Parathyroid adenoma (tissue), 2 donors: ENCODE data around the gene MTA2.
"Not testable (repeated sequence)": the region's sequence is repeated elsewhere in the genome, so short reads cannot be mapped to it uniquely, and the experiment has no call there.

ENCODE experiments used
- H2AFZ ChIP-seq: fragments of 300-600 bp; sonication (generic); one replicate; pipeline ENCODE4 v1.7.0; 2017; ENCODE audit warnings: antibody characterized with exemption, mild to moderate bottlenecking
- H3K27ac ChIP-seq: fragments of 300-600 bp; sonication (generic); one replicate; pipeline ENCODE4 v1.7.0; 2017
- H3K27me3 ChIP-seq: fragments of 300-600 bp; sonication (generic); one replicate; pipeline ENCODE4 v1.7.0; 2017; ENCODE audit warnings: low read length; ENCODE audit not compliant: control insufficient read depth, insufficient read depth
- H3K36me3 ChIP-seq: fragments of 300-600 bp; sonication (generic); one replicate; pipeline ENCODE4 v1.7.0; 2017; ENCODE audit warnings: low read length; ENCODE audit not compliant: control insufficient read depth, insufficient read depth
- H3K4me1 ChIP-seq: fragments of 300-600 bp; sonication (generic); one replicate; pipeline ENCODE4 v1.7.0; 2017; ENCODE audit warnings: control low read depth
- H3K4me2 ChIP-seq: fragments of 300-600 bp; sonication (generic); one replicate; pipeline ENCODE4 v1.7.0; 2017; ENCODE audit warnings: low read length
- H3K4me3 ChIP-seq: fragments of 300-600 bp; sonication (generic); one replicate; pipeline ENCODE4 v1.7.0; 2017; ENCODE audit warnings: low read depth, low read length
- H3K79me2 ChIP-seq: fragments of 300-600 bp; sonication (generic); one replicate; pipeline ENCODE4 v1.7.0; 2017; ENCODE audit warnings: control low read depth
- H3K9ac ChIP-seq: fragments of 300-600 bp; sonication (generic); one replicate; pipeline ENCODE4 v1.7.0; 2017; ENCODE audit warnings: mild to moderate bottlenecking
- H3K9me3 ChIP-seq: fragments of 300-600 bp; sonication (generic); one replicate; pipeline ENCODE4 v1.7.0; 2017; ENCODE audit warnings: low read length; ENCODE audit not compliant: control insufficient read depth
- TF ChIP-seq, protein P1 (sequence below): fragments of 300-600 bp; sonication (generic); IDR thresholded peaks from one replicate; pipeline ENCODE4 v1.7.0; 2017; ENCODE audit warnings: antibody characterized with exemption, mild to moderate bottlenecking
- donor health status: primary hyperparathyroidism.

MTA2 gene

DNA sequence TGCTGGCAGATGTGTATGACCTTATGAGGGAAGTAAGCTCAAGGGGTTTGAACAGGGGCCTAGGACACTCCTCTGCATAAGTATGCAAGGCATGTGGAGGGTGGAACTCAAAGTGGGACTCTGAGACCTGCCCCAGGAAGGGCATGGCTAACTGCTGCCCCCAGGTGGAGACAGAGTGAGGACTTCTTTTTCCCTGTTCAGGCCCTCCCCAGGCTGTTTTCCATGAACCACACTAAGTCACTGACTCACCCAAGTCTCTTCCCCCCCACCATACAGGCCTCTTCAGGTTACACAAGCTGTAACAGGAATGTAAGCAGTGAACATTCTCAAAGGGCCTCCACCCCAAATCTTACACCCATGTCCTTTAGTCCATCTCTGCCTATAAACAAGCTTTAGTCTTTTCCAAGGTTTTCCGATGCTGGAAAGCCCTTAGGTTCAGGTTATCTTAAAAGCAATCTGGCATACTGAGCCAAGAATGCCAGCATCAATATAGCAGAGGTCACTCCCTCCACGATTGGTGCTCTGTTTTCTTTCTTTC lies 41.0 kb downstream of the MTA2 start:
- no peaks in the 10 kb centered on the region for H3K79me2 ChIP-seq
- H3K9ac ChIP-seq: no peak overlapping the region
- no peaks in the 10 kb centered on the region for H3K27me3 ChIP-seq
- H3K27ac ChIP-seq: peak overlapping the region; percentile 78
- H3K4me3 ChIP-seq: no peak overlapping the region
- H2AFZ ChIP-seq: peak overlapping the region; percentile 17
- H3K4me1 ChIP-seq: peaks cover 19% of the 10 kb centered on the region
- H3K9me3 ChIP-seq: no peaks in the 10 kb centered on the region
- H3K36me3 ChIP-seq: no peaks in the 10 kb centered on the region
- TF ChIP-seq, protein P1, sequence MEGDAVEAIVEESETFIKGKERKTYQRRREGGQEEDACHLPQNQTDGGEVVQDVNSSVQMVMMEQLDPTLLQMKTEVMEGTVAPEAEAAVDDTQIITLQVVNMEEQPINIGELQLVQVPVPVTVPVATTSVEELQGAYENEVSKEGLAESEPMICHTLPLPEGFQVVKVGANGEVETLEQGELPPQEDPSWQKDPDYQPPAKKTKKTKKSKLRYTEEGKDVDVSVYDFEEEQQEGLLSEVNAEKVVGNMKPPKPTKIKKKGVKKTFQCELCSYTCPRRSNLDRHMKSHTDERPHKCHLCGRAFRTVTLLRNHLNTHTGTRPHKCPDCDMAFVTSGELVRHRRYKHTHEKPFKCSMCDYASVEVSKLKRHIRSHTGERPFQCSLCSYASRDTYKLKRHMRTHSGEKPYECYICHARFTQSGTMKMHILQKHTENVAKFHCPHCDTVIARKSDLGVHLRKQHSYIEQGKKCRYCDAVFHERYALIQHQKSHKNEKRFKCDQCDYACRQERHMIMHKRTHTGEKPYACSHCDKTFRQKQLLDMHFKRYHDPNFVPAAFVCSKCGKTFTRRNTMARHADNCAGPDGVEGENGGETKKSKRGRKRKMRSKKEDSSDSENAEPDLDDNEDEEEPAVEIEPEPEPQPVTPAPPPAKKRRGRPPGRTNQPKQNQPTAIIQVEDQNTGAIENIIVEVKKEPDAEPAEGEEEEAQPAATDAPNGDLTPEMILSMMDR: peak; percentile 72
- no peak overlapping the region for H3K4me2 ChIP-seq

DNA sequence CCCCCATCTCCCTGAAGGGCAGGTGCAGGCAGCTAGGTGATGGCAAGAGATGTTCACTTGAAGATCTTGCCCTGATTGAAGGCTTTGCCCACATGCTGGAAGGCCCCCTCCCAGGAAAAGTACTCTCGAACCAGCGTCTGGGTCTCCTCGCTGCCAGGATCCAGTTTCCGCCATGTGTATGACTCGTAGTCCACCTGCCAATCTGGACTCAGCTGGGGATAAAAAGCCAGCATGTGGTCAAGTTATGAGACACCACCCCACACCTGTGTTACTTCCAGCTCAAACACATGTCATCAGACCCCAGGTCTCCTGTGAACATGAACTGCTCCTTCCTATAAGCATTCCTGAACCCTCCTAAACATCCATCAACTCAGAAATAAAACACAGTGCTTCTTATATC lies 42.0 kb downstream of the MTA2 start:
- not testable (repeated sequence) for H3K9ac ChIP-seq, H2AFZ ChIP-seq, H3K27ac ChIP-seq, H3K9me3 ChIP-seq, H3K4me3 ChIP-seq, H3K79me2 ChIP-seq, H3K4me2 ChIP-seq, H3K36me3 ChIP-seq, H3K27me3 ChIP-seq
- H3K4me1 ChIP-seq: peaks cover 29% of the 10 kb centered on the region

DNA sequence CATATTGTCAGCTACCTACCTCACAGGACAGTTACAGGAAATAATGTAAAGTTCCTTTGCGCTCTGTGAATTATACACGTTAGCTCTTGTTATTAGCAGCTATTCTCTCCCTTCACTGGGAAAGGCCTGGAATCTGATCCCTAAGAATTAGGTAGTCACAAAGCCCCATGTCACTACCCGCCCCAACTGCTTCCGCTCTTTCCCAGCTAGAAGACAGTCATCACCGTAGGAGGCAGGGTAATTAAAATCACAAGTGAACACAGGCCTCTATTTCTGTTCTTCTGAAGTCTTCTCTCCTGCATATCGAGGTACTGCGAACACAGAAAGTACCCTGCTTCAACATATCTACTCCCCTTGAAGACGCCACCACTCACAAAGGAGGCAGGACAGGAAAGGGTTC lies 42.5 kb downstream of the MTA2 start:
- Histone ChIP-seq H3K27me3 (no peaks in the 10 kb centered on the region), H3K27ac (no peak overlapping the region), H3K9me3 (no peaks in the 10 kb centered on the region), H3K4me3 (no peak overlapping the region), H3K4me2 (no peak overlapping the region), H3K4me1 (peaks cover 33% of the 10 kb centered on the region), H2AFZ (no peak overlapping the region), H3K79me2 (no peaks in the 10 kb centered on the region), H3K36me3 (no peaks in the 10 kb centered on the region), H3K9ac (no peak overlapping the region)
- TF ChIP-seq, protein P1: no peak

DNA sequence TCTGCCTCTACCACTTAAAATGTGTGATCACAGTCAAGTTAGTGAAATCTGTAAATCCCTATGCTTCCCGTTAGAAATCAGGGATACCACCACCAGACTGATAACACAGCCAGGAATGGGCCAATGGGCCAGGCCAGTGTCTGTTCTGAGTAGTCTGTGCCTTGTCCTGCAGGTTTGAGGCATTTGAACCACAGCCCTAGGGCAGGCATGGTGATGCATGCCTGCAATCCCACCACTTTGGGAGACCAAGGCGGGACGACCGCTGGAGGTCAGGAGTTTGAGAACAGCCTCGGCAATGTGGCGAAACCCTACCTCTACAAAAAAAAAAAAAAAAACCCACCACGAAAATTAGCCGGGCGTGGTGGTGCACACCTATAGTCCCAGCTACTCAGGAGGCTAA lies 43.0 kb downstream of the MTA2 start:
- Histone ChIP-seq H3K36me3 (no peaks in the 10 kb centered on the region), H3K4me1 (peaks cover 37% of the 10 kb centered on the region), H3K4me3 (no peak overlapping the region), H3K79me2 (no peaks in the 10 kb centered on the region), H2AFZ (no peak overlapping the region), H3K27ac (no peak overlapping the region), H3K9ac (no peak overlapping the region), H3K4me2 (no peak overlapping the region), H3K27me3 (no peaks in the 10 kb centered on the region), H3K9me3 (no peaks in the 10 kb centered on the region)
- TF ChIP-seq, protein P1: no peak

DNA sequence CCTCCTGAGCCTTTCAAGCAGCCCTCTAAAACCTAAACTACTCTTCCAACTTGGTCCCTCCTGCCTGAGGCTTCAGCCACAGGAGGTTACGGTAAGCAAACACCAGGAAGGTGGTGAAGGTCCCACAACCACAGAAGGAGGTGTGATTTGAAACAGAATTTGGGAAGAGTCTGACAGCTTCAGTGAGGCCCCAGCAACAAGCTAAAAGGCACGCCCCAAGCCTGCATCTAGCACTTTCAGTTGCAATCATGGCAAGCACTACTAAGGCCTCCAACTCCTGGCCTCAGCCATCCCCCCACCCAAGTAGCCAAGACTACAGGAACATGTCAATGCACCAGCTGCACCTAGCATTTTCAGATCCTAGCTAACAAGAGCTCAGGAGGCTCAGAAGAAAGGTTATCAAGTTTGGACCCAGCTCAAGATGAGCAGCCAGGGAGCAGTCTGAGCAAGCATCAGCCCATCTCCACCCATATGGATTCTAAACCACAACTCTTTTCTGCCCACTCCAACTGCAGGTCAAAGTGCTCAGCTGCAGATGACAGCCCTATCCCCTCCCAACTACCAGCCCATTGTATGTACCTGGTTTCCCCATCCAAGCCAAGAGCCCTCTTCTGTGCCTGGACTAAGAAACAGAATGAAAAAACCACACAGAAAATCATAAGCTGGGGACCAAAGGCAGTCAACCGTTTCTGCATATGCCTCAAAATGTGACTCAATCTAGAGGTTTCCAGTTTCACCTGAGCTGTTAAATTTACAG lies 44.6 kb downstream of the MTA2 start:
- Histone ChIP-seq H3K9me3 (no peaks in the 10 kb centered on the region), H3K79me2 (no peaks in the 10 kb centered on the region), H3K4me3 (peak overlapping the region; percentile 27), H3K9ac (no peak overlapping the region), H2AFZ (peak overlapping the region; percentile 47), H3K27ac (peak overlapping the region; percentile 98), H3K27me3 (no peaks in the 10 kb centered on the region), H3K4me2 (peak overlapping the region; percentile 68), H3K36me3 (no peaks in the 10 kb centered on the region), H3K4me1 (peaks cover 47% of the 10 kb centered on the region)
- TF ChIP-seq, protein P1: no peak
